PFSK-1 (cell line): ENCODE results near the gene RPTOR.

Experiments
- FOXP2 ChIP-seq: optimal IDR thresholded peaks from 2 replicates; pipeline ENCODE3; 2011; ENCODE audit warnings: borderline replicate concordance, control low read depth, inconsistent platforms; ENCODE audit not compliant: insufficient read depth; ENCODE audit errors: extremely low read length, extremely low read depth
- POLR2AphosphoS5 ChIP-seq: IDR thresholded peaks from 2 replicates; pipeline ENCODE4 v1.6.1; 2012; ENCODE audit warnings: low read depth, mild to moderate bottlenecking, control low read depth, low read length, moderate library complexity
- REST ChIP-seq, 2 experiments: IDR thresholded peaks; 2 replicates each; pipeline versions ENCODE4 v1.6.1 to v1.8.0; 2011 to 2012; ENCODE audit warnings: low read depth in 2 of 2, low read length in 2 of 2, control low read depth in 1 of 2, inconsistent platforms in 1 of 2, mild to moderate bottlenecking in 1 of 2, moderate library complexity in 1 of 2; ENCODE audit not compliant: insufficient read depth in 1 of 2
- SIN3A ChIP-seq: IDR thresholded peaks from 2 replicates; pipeline ENCODE4 v1.6.1; 2012; ENCODE audit warnings: mild to moderate bottlenecking, low read length, moderate library complexity, borderline replicate concordance; ENCODE audit not compliant: insufficient read depth
- TAF1 ChIP-seq: IDR thresholded peaks from 2 replicates; pipeline ENCODE4 v1.6.1; 2012; ENCODE audit warnings: low read length, control low read depth, borderline replicate concordance; ENCODE audit not compliant: insufficient read depth

GRCh38 chr17:80596760-80597608, 52.3 kb downstream of the RPTOR start:
- TF ChIP-seq POLR2AphosphoS5: no peak
- no peak for TF ChIP-seq SIN3A
- no peak for TF ChIP-seq REST (IDR thresholded peaks at IDR 0.05; ENCODE audit: insufficient read depth in 1 of 2, low read depth in 2 of 2, low read length in 2 of 2)
- no peak for TF ChIP-seq TAF1
- TF ChIP-seq FOXP2: no peak
